Breast epithelium (tissue), 4 donors: ENCODE results near the gene NAALADL2. TPM values are rescaled to one million over a fixed set of nuclear protein-coding genes. Genes with fewer than 3 reads are reported as not detected.

Experiments
- DNase-seq, 2 donors: peaks; one replicate each; pipeline ENCODE4 v3.0.0-alpha.2; 2019; ENCODE audit warnings: low spot score in 2 of 2
- H3K27ac ChIP-seq, 2 donors: fragments of 200-600 bp; sonication (generic) in 1 of 2; one replicate each; pipeline ENCODE4 v1.5.1; 2016 to 2019; ENCODE audit warnings: mild to moderate bottlenecking in 1 of 2
- H3K27me3 ChIP-seq, 2 donors: fragments of 200-600 bp; sonication (generic) in 1 of 2; one replicate each; pipeline versions ENCODE4 v1.5.1 to v1.6.0; 2017 to 2019; ENCODE audit warnings: control low read depth in 1 of 2, mild to moderate bottlenecking in 1 of 2
- H3K36me3 ChIP-seq: fragments of 200-600 bp; one replicate; pipeline ENCODE4 v1.5.1; 2019
- H3K4me1 ChIP-seq, 2 donors: fragments of 200-600 bp; sonication (generic); one replicate each; pipeline ENCODE4 v1.5.1; 2016 to 2019; ENCODE audit warnings: control low read depth in 1 of 2
- H3K4me3 ChIP-seq, 3 donors: fragments of 200-600 bp; sonication (generic); 1 replicate in 2 of 3; 2 replicates in 1 of 3; pipeline ENCODE4 v1.5.1; 2016 to 2019; ENCODE audit warnings: mild to moderate bottlenecking in 3 of 3, moderate library complexity in 2 of 3
- H3K9me3 ChIP-seq, 2 donors: fragments of 200-600 bp; sonication (generic) in 1 of 2; one replicate each; pipeline ENCODE4 v1.5.1; 2016 to 2019; ENCODE audit warnings: control low read depth in 1 of 2
- CTCF ChIP-seq, 3 donors: fragments of 450-650 bp; IDR thresholded peaks; one replicate each; pipeline ENCODE4 v1.5.1; 2016 to 2017; ENCODE audit warnings: antibody characterized with exemption in 3 of 3, mild to moderate bottlenecking in 3 of 3, moderate library complexity in 3 of 3
- POLR2A ChIP-seq: fragments of 450-650 bp; IDR thresholded peaks from one replicate; pipeline ENCODE4 v1.6.1; 2016; ENCODE audit warnings: antibody characterized with exemption, mild to moderate bottlenecking, moderate library complexity
- POLR2AphosphoS5 ChIP-seq, 3 donors: sonication (generic); formaldehyde crosslinking; IDR thresholded peaks; one replicate each; pipeline ENCODE4 v1.6.1; 2017; ENCODE audit warnings: antibody characterized with exemption in 3 of 3
- intact Hi-C: fragments of 100-400 bp; cut with DNase I; formaldehyde crosslinking; loops from one replicate; pipeline ENCODE4 v1.15.1; 2023; ENCODE audit warnings: low total_unique reads
- total RNA-seq, 3 donors: library from RNA; depleted of rRNA; stranded (reverse); fragments of >200 nt; gene quantifications; one replicate each; pipeline ENCODE4 v1.1.0, GENCODE V29; 2016

Gene NAALADL2
- total RNA-seq, 3 donors from 2014 or later: 12.0 to 69.5 (median 53.9) TPM

- DNase-seq: no peak
- TF ChIP-seq CTCF (IDR thresholded peaks at IDR 0.05): no peak
- no peak for TF ChIP-seq POLR2AphosphoS5 (IDR thresholded peaks at IDR 0.05)
- no peak for TF ChIP-seq POLR2A
- Histone ChIP-seq H3K36me3 (no peaks in the 10 kb centered on the region), H3K27me3 (no peaks in the 10 kb centered on the region), H3K4me1 (no peaks in the 10 kb centered on the region), H3K9me3 (no peaks in the 10 kb centered on the region), H3K27ac (no peak overlapping the region), H3K4me3 (no peak overlapping the region)
- intact Hi-C loops: no loop called here
Observed at GRCh38 chr3:175260145-175260794, 401.1 kb downstream of the NAALADL2 start.

- DNase-seq: no peak
- H3K4me3 ChIP-seq: no peak overlapping the region
- no peaks in the 10 kb centered on the region for H3K9me3 ChIP-seq
- intact Hi-C loops: no loop called here
- no peak overlapping the region for H3K27ac ChIP-seq
- TF ChIP-seq POLR2AphosphoS5 (IDR thresholded peaks at IDR 0.05) (no peak), CTCF (IDR thresholded peaks at IDR 0.05) (no peak), POLR2A (no peak)
- no peaks in the 10 kb centered on the region for H3K36me3 ChIP-seq
- H3K27me3 ChIP-seq: no peaks in the 10 kb centered on the region
- H3K4me1 ChIP-seq: no peaks in the 10 kb centered on the region
Observed at GRCh38 chr3:175266478-175266877, 407.3 kb downstream of the NAALADL2 start.

GRCh38 chr3:175267121-175267531, 408.0 kb downstream of the NAALADL2 start:
- TF ChIP-seq CTCF (IDR thresholded peaks at IDR 0.05): no peak
- no peak for TF ChIP-seq POLR2A
- TF ChIP-seq POLR2AphosphoS5 (IDR thresholded peaks at IDR 0.05): no peak
- no peaks in the 10 kb centered on the region for H3K36me3 ChIP-seq
- H3K4me1 ChIP-seq: no peaks in the 10 kb centered on the region
- H3K27ac ChIP-seq: no peak overlapping the region
- H3K4me3 ChIP-seq: no peak overlapping the region
- intact Hi-C loops: no loop called here
- H3K27me3 ChIP-seq: no peaks in the 10 kb centered on the region
- no peak for DNase-seq
- H3K9me3 ChIP-seq: no peaks in the 10 kb centered on the region

DNA sequence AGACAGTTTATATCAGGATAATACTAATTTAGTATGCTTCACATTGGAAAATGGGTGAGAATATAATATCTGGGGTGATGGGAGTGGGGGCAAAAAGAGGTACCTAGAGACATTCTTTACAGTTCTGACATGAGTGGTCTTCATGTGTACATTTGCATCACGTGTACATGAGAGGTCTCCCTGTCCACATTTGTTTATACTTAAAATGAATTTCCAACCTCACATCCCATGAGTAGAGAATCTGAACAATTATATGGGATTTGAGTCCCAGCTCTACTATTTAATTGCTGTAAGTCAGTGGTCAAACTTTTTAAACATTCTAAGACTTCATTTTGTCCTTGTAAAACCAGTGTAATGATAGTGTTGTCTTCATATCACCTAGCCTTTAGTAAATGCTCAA, 408.4 kb downstream of the NAALADL2 start:
- intact Hi-C loops: no loop called here
- H3K4me3 ChIP-seq: no peak overlapping the region
- no peaks in the 10 kb centered on the region for H3K36me3 ChIP-seq
- no peaks in the 10 kb centered on the region for H3K27me3 ChIP-seq
- no peak overlapping the region for H3K27ac ChIP-seq
- DNase-seq: no peak
- H3K4me1 ChIP-seq: no peaks in the 10 kb centered on the region
- TF ChIP-seq POLR2A (no peak), CTCF (IDR thresholded peaks at IDR 0.05) (no peak), POLR2AphosphoS5 (IDR thresholded peaks at IDR 0.05) (no peak)
- H3K9me3 ChIP-seq: no peaks in the 10 kb centered on the region

GRCh38 chr3:175269394-175269793, 410.3 kb downstream of the NAALADL2 start:
- Histone ChIP-seq H3K27me3 (no peaks in the 10 kb centered on the region), H3K36me3 (no peaks in the 10 kb centered on the region), H3K27ac (no peak overlapping the region), H3K9me3 (no peaks in the 10 kb centered on the region), H3K4me1 (no peaks in the 10 kb centered on the region), H3K4me3 (no peak overlapping the region)
- intact Hi-C loops: no loop called here
- no peak for DNase-seq
- no peak for TF ChIP-seq POLR2A
- TF ChIP-seq POLR2AphosphoS5 (IDR thresholded peaks at IDR 0.05): no peak
- no peak for TF ChIP-seq CTCF (IDR thresholded peaks at IDR 0.05)
